Cardiac fibroblast (primary cell): Measurements from ENCODE around the gene CCM2.

Source experiments
- DNase-seq, 2 donors: peaks; one replicate each; pipeline versions ENCODE4 v3.0.0 to v3.0.0-alpha.2; 2010; ENCODE audit warnings: low read depth in 2 of 2
- H3K4me3 ChIP-seq, 2 donors: replicated peaks in 1 of 2; 1 replicate in 1 of 2; 2 replicates in 1 of 2; pipeline ENCODE4 v1.5.1; 2011; ENCODE audit warnings: low read depth in 2 of 2, low read length in 2 of 2, mild to moderate bottlenecking in 2 of 2, moderate library complexity in 1 of 2
- CTCF ChIP-seq: IDR thresholded peaks from one replicate; pipeline ENCODE4 v1.5.1; 2011; ENCODE audit warnings: low read depth, mild to moderate bottlenecking, low read length, inconsistent platforms

Gene CCM2

DNA sequence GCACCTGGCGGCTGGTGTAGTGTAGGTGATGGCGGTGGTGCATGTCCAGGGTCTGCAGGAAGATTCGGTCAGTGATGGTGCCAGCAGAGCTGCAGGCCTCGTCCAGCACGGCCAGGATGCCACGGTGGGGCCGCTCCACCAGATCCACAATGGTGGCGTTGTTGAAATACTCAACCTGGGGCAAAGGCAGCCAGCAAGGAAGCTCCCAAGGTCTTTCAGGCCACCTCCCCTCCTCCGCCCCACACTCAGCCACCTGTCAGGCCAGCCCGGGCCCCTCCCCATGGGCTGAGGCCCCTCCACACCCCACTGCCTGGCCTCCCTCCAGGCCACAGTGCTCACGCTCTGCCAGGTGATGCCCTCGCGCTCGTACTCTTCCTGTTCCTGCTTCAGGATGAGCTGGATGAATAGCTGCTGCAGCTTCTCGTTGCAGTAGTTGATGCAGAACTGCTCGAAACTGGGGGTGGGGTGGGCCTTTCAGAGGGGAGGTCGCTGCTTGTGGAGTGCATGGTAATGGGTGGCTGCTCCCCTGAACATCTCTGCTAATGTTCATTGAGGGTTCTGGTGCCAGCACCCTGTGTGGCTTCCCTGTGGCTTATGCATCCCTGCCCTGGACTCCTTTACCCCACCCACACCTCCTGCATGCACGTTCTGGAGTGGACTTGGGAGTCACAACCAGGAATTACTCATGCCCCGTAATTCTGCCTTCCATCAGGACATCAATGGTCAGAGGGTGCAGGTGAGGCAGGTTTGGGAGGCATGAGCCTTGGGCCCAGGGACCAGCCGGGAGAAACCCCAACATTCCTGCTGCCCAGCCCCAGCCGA lies 30.1 kb upstream of the CCM2 start:
- no peak for TF ChIP-seq CTCF
- DNase-seq, result no peak
- H3K4me3 ChIP-seq, result no peak overlapping the region

DNA sequence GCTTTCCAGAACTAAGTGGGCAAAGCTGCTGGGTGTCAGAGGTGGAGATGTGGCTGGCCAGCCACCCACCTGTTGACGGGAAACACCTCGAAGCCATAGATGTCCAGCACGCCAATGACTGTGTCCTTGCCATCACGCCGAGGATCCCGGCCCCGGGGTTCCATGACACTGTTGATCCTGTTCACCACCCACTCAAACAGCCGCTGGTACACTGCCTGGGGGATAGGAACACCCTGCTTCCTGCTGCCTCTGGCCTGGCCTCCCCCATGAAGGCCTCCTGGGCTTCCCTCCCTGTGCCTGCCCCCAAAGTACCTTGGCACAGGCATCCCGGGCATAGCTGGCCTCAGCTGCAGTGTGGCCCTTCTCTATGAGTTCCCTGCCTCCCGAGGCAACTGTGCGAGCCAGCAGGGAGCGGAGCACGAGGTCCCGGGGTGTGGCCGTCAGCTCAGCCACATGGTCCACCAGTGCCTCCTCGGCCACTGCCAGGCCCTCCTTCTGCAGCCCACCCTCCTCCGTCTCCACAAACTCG lies 29.4 kb upstream of the CCM2 start:
- H3K4me3 ChIP-seq, result no peak overlapping the region
- no peak for DNase-seq
- no peak for TF ChIP-seq CTCF

DNA sequence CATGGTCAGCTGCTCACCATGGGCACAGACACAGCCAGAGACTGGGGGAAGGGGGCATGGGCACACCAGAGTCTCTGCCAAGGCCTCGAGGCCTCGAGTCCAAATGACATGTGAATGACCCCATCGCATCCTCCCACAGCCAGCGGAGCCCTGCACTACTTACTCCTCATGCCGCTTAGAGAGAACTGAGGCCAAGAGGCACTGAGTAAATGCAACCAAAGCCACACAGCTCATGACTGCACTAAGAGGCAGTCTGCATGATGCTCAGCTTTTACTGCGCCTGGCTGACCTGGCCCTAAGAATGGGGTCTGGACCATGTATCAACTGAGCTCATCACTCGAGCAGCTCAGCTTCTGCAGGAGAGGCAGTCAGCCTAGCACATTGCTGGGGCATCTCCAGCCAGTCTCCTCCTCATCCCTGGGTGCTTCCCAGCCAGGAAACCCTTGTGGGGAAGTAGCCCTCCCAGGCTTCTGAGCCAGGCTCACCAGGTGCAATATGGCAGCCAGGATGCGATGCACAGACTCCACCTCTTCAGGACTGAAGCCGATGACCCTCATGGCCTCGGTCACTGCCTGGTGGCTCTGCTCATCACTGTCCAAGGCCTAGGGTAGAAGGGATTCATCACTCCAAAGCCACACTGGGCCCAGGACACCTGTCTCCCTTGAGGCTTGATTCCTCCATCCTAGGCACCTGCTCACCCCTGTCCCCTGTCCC lies 28.7 kb upstream of the CCM2 start:
- DNase-seq, result no peak
- no peak for TF ChIP-seq CTCF
- H3K4me3 ChIP-seq, result no peak overlapping the region

DNA sequence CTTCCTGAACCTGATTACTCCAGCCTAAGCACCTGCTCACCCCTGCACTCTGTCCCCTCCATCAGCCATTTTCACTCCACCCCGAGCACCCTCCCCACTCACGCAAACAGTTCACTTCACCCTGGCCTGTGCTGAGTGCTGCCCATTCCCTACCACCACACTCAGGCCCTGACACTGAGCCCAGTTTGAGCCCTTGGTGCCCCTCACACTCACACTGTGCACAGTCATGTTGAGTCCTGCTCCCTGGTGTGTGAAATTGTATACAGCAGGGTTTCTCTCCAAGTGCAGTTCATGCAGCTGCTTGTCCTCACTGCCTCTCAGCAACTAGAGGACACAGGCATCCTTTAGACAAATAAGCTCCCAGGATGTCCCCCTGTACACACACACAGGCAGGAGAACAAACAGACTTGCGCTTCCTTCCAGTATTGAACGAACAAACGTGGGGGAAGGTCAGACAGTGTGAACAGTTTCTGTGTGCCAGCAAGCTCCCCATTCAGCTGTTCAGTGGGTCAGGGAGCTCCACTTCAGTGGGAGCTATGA lies 28.0 kb upstream of the CCM2 start:
- no peak for DNase-seq
- no peak overlapping the region for H3K4me3 ChIP-seq
- no peak for TF ChIP-seq CTCF

GRCh38 chr7:44972562-44972961 lies 27.4 kb upstream of the CCM2 start:
- DNase-seq, result no peak
- H3K4me3 ChIP-seq, result no peak overlapping the region
- TF ChIP-seq CTCF, result no peak

DNA sequence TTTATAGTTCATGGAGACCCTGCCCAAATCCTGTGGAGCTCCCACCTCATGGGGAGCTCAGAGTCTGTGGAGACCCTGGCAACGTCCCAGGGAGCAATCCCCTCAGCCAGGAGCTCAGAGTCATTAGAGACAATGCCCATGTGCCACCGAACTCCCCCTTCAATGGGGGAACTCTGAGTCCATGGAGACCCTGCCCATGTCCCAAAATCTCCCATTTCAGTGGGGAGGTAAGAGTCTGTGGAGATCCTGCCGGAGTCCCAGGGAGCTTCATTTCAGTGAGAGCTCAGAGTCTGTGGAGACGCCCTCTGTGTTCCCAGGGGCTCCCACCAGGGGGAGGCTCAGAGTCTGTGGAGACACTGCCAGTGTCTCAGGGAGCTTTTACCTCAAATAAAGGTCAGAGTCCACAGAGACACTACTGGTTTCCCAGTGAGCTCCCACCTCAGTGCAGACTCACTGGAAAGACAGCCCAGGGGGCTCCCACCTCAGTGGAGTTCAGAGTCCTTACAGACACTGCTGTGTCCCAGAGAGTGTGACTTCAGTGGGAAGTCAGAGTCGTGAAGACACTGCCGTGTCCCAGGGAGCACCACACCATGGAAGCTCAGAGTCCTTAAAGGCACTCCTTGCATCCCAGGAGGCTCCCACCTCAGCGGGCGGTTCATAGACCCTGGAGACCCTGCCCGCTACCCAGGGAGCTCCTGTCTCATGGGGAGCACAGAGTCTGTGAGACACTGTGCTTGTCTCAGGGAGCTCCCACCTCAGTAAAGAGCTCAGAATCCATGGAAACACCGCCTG lies 26.2 kb upstream of the CCM2 start:
- no peak overlapping the region for H3K4me3 ChIP-seq
- DNase-seq, result peak; percentile 43 to 56
- TF ChIP-seq CTCF, result peak; percentile 71
